Ishikawa (cell line): ENCODE data around the gene ARMC9.

Experiments used
- RAD21 ChIP-seq: IDR thresholded peaks from 2 replicates; pipeline ENCODE4 v1.6.1; 2012; ENCODE audit warnings: low read depth
- REST ChIP-seq: IDR thresholded peaks from 2 replicates; pipeline ENCODE4 v1.6.1; 2012; ENCODE audit warnings: low read depth, mild to moderate bottlenecking

GRCh38 chr2:231383416-231384108 lies 185.1 kb downstream of the ARMC9 start:
- TF ChIP-seq RAD21 (no peak), REST (no peak)
